GM19467 (cell line): ENCODE measurements around the gene ATXN2L.

ENCODE experiments used
- ATAC-seq: cut with Tn5 transposase; IDR thresholded peaks from one replicate; pipeline ENCODE4 v1.9.1; 2021; ENCODE audit warnings: mild to moderate bottlenecking, moderate library complexity; ENCODE audit not compliant: unreplicated experiment

The ATXN2L gene

DNA sequence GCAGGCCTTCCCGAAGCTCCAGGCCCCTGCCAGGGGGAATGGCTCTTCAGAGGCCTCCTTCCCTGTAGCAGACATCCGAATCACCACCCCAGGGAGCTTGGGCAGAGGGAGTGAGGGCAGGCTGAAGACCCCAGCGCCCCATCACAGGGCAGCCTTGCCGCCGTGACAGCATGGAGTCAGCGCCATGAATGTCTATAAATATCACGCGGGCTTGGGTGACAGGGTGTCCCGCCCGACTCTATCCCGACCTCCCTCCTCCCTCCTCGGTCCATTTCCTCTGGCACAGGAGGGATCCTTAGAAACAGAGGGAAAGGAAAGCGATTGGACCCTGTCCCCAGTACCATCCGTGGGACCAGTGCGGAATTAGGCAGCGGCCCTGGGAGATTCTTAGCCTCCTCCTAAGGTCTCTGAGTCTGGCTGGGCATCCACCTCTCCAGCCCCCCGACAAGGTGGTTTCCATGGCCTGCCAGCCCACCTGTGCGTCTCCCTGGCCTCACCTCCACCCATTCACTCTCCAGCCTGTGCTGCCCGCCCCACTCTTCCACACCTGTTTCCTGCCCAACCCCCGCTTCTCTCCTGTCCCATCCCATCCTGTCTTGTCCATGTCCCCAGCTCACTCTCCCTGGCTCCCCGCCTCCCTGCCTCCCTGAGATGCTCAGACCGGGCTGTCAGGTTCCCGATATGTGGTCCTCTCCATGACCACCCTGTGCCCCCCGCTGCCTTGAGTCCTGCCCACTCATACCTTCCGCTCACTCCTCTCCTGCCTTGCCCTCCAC lies 60.6 kb downstream of the ATXN2L start:
- no peak for ATAC-seq

DNA sequence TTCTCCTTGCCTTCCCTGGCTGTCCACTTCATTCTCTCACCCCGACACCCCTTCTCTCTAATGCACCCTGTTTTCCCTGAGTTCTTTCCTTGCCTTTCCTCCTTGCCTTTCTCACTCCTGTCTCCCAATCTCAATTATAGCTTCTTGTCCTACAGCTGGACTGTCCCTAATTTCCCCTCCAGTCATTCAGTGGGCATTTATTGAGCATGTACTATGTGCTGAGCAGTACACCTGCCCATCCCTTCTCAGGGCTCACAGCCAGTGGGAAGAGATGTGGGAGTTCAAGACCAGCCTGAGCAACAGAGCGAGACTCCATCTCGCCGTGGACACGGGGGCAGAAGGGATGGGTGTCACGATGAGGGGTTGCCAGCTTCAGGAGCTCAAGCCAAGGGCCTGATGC lies 61.2 kb downstream of the ATXN2L start:
- no peak for ATAC-seq
